GM23338 (cell line): Measurements from ENCODE around the gene BOLA3. TPM values are rescaled to one million over a fixed set of nuclear protein-coding genes. Genes with fewer than 3 reads are reported as not detected.

Experiments
- EZH2 ChIP-seq: fragments of 200-600 bp; sonication (generic); IDR thresholded peaks from one replicate; pipeline ENCODE4 v1.8.0; 2017; ENCODE audit warnings: antibody characterized with exemption, mild to moderate bottlenecking, low read depth; ENCODE audit not compliant: unreplicated experiment
- EZH2phosphoT487 ChIP-seq: fragments of 200-600 bp; sonication (generic); IDR thresholded peaks from one replicate; pipeline ENCODE4 v1.8.1; 2018; ENCODE audit warnings: antibody characterized with exemption; ENCODE audit not compliant: unreplicated experiment
- JUNB ChIP-seq: IDR thresholded peaks from one replicate; pipeline ENCODE4 v1.6.1; 2016; ENCODE audit warnings: antibody characterized with exemption; ENCODE audit not compliant: unreplicated experiment
- NANOG ChIP-seq: IDR thresholded peaks from 2 replicates; pipeline ENCODE4 v1.6.1; 2016; ENCODE audit warnings: antibody characterized with exemption, borderline replicate concordance
- POLR2AphosphoS5 ChIP-seq: IDR thresholded peaks from 2 replicates; pipeline ENCODE4 v1.6.1; 2016; ENCODE audit warnings: antibody characterized with exemption, low read depth
- ZNF114 ChIP-seq: fragments of 250-450 bp; sonication (Bioruptor Pico); IDR thresholded peaks from 2 replicates; pipeline ENCODE4 v1.5.0; 2020; ENCODE audit warnings: mild to moderate bottlenecking, moderate library complexity
- ZNF331 ChIP-seq: fragments of 250-450 bp; sonication (Bioruptor Pico); IDR thresholded peaks from 2 replicates; pipeline ENCODE4 v1.5.0; 2020; ENCODE audit warnings: low read depth, mild to moderate bottlenecking, moderate library complexity
- polyA plus RNA-seq: library from polyadenylated mRNA; unstranded; fragments of >200 nt; fragmentation: Nextera tagmentation; extraction: Ambion mirVana; gene quantifications from 2 replicates; pipeline ENCODE4 v1.2.1, GENCODE V29; 2016
- total RNA-seq: library from RNA; depleted of rRNA; stranded (reverse); fragments of >200 nt; shearing (Covaris generic); gene quantifications from 2 replicates; pipeline ENCODE4 v1.2.3, GENCODE V29; 2014
- TF ChIP-seq, protein P1 (sequence below): fragments of 250-450 bp; sonication (Bioruptor Pico); IDR thresholded peaks from 2 replicates; pipeline ENCODE4 v1.5.0; 2020; ENCODE audit warnings: mild to moderate bottlenecking, moderate library complexity
- TF ChIP-seq, protein P2 (sequence below): IDR thresholded peaks from 2 replicates; pipeline ENCODE4 v1.6.1; 2016; ENCODE audit warnings: antibody characterized with exemption

Gene BOLA3
- total and polyA plus RNA-seq, 2 experiments from 2014 or later, result 89.8 to 233 TPM

DNA sequence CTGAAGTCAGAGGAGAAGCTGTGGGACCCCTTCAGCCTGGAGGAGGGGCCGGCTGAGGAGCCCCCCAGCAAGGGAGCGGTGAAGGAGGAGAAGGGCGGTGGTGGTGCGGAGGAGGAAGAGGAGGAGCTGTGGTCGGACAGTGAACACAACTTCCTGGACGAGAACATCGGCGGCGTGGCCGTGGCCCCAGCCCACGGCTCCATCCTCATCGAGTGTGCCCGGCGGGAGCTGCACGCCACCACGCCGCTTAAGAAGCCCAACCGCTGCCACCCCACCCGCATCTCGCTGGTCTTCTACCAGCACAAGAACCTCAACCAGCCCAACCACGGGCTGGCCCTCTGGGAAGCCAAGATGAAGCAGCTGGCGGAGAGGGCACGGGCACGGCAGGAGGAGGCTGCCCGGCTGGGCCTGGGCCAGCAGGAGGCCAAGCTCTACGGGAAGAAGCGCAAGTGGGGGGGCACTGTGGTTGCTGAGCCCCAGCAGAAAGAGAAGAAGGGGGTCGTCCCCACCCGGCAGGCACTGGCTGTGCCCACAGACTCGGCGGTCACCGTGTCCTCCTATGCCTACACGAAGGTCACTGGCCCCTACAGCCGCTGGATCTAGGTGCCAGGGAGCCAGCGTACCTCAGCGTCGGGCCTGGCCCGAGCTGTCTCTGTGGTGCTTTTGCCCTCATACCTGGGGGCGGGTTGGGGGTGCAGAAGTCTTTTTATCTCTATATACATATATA lies 46.0 kb downstream of the BOLA3 start (continued):
- TF ChIP-seq, protein P1, sequence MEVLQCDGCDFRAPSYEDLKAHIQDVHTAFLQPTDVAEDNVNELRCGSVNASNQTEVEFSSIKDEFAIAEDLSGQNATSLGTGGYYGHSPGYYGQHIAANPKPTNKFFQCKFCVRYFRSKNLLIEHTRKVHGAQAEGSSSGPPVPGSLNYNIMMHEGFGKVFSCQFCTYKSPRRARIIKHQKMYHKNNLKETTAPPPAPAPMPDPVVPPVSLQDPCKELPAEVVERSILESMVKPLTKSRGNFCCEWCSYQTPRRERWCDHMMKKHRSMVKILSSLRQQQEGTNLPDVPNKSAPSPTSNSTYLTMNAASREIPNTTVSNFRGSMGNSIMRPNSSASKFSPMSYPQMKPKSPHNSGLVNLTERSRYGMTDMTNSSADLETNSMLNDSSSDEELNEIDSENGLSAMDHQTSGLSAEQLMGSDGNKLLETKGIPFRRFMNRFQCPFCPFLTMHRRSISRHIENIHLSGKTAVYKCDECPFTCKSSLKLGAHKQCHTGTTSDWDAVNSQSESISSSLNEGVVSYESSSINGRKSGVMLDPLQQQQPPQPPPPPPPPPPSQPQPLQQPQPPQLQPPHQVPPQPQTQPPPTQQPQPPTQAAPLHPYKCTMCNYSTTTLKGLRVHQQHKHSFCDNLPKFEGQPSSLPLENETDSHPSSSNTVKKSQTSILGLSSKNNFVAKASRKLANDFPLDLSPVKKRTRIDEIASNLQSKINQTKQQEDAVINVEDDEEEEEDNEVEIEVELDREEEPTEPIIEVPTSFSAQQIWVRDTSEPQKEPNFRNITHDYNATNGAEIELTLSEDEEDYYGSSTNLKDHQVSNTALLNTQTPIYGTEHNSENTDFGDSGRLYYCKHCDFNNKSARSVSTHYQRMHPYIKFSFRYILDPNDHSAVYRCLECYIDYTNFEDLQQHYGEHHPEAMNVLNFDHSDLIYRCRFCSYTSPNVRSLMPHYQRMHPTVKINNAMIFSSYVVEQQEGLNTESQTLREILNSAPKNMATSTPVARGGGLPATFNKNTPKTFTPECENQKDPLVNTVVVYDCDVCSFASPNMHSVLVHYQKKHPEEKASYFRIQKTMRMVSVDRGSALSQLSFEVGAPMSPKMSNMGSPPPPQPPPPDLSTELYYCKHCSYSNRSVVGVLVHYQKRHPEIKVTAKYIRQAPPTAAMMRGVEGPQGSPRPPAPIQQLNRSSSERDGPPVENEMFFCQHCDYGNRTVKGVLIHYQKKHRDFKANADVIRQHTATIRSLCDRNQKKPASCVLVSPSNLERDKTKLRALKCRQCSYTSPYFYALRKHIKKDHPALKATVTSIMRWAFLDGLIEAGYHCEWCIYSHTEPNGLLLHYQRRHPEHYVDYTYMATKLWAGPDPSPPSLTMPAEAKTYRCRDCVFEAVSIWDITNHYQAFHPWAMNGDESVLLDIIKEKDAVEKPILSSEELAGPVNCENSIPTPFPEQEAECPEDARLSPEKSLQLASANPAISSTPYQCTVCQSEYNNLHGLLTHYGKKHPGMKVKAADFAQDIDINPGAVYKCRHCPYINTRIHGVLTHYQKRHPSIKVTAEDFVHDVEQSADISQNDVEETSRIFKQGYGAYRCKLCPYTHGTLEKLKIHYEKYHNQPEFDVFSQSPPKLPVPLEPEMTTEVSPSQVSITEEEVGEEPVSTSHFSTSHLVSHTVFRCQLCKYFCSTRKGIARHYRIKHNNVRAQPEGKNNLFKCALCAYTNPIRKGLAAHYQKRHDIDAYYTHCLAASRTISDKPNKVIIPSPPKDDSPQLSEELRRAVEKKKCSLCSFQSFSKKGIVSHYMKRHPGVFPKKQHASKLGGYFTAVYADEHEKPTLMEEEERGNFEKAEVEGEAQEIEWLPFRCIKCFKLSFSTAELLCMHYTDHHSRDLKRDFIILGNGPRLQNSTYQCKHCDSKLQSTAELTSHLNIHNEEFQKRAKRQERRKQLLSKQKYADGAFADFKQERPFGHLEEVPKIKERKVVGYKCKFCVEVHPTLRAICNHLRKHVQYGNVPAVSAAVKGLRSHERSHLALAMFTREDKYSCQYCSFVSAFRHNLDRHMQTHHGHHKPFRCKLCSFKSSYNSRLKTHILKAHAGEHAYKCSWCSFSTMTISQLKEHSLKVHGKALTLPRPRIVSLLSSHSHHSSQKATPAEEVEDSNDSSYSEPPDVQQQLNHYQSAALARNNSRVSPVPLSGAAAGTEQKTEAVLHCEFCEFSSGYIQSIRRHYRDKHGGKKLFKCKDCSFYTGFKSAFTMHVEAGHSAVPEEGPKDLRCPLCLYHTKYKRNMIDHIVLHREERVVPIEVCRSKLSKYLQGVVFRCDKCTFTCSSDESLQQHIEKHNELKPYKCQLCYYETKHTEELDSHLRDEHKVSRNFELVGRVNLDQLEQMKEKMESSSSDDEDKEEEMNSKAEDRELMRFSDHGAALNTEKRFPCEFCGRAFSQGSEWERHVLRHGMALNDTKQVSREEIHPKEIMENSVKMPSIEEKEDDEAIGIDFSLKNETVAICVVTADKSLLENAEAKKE (CRISPR knock-in tag), result no peak
- TF ChIP-seq POLR2AphosphoS5 (no peak), EZH2phosphoT487 (no peak), ZNF114 (CRISPR knock-in tag) (no peak), NANOG (no peak), EZH2 (no peak), ZNF331 (CRISPR knock-in tag) (no peak), JUNB (no peak)
- TF ChIP-seq, protein P2, sequence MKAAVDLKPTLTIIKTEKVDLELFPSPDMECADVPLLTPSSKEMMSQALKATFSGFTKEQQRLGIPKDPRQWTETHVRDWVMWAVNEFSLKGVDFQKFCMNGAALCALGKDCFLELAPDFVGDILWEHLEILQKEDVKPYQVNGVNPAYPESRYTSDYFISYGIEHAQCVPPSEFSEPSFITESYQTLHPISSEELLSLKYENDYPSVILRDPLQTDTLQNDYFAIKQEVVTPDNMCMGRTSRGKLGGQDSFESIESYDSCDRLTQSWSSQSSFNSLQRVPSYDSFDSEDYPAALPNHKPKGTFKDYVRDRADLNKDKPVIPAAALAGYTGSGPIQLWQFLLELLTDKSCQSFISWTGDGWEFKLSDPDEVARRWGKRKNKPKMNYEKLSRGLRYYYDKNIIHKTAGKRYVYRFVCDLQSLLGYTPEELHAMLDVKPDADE, result no peak
